GM18519 (cell line): Measurements from ENCODE around the gene C5AR1.
"Not testable (repeated sequence)": the region's sequence is repeated elsewhere in the genome, so short reads cannot be mapped to it uniquely, and the experiment has no call there.

Source experiments
- ATAC-seq: cut with Tn5 transposase; IDR thresholded peaks from one replicate; pipeline ENCODE4 v1.9.1; 2021; ENCODE audit warnings: mild to moderate bottlenecking, moderate library complexity; ENCODE audit not compliant: unreplicated experiment, low FRiP score

The C5AR1 gene

DNA sequence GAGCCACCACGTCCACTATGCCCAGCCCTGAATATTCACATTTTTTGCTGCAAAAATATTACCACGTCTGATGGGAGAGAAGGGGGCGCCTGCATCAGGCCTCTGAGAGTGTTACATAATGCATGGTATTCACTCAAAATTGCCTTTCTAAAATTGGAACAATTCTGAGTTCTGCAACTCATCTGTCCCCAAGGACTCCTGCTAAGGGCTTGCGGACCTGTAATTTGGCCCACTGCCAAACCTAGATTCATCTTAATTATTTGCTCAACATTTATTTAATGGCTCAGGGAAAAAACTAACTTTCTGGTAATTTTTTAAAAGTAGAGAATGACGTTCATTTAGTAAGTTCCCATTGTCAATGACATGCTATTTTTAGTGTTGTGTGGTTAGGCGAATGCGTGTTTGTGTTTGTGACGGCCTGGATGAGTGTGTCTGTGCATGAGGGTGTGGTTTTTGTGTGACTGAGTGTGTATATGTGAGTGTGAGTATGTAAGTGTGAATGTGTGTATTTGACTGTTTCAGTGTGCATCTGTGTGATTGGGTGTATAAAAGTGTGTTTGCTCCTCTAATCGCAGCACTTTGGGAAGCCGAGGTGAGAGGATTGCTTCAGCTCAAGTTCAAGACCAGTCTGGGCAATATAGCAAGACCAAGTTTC, 26.1 kb upstream of the C5AR1 start:
- ATAC-seq, result no peak

DNA sequence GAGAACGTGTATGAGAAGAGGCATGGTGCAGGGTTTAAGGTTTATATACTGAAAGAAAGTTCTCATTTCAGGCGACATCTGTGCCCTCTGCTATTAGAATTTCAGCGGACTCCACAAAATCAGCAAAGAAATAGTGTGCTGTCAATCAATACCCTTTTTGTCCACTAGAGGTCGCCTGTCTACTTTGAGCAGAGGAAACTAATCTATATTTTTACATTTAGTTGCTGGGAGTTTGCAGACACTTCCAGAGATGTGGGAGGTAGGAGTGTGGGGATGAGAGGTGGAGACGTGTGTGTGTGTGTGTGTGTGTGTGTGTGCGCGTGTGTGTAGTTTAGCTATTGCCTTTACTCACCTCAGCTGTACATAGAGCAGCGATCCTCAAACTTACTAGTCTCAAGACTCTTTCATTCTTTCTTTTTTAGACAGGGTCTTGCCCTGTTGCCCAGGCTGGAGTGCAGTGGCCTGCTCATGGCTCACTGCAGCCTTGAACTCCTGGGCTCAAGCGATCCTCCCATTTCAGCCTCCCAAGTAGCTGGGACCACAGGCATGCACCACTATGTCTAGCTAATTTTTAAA, 25.2 kb upstream of the C5AR1 start:
- no peak for ATAC-seq

DNA sequence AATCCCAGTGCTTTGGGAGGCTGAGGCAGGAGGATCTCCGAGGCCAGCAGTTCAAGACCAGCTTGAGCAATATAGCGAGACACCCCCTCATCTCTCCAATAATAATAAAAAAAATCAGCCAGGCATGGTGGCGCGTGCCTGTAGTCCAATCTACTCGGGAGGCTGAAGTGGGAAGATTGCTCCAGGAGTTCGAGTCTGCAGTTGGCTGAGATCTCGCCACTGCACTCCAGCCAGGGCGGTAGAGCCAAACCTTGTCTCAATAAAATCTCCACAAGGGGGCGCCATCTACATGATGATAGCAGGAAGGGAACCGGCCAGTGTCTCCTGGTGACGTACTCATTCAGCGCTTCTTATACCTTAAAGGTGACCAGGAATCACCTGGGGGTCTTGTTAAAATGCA, 13.6 kb upstream of the C5AR1 start:
- no peak for ATAC-seq

DNA sequence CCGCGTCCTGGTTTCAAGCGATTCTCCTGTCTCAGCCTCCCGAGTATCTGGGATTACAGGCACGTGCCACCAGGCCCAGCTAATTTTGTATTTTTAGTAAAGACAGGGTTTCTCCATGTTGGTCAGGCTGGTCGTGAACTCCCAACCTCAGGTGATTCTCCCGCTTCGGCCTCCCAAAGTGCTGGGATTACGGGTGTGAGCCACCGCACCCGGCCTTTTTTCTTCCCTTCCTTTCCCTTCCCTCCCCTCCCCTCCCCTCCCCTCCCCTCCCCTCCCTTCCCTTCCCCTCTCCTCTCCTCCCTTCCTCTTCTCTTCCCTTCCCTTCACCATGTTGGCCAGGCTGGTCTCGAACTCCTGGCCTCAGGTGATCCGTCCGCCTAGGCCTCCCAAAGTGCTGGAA, 8.8 kb upstream of the C5AR1 start:
- not testable (repeated sequence) for ATAC-seq

DNA sequence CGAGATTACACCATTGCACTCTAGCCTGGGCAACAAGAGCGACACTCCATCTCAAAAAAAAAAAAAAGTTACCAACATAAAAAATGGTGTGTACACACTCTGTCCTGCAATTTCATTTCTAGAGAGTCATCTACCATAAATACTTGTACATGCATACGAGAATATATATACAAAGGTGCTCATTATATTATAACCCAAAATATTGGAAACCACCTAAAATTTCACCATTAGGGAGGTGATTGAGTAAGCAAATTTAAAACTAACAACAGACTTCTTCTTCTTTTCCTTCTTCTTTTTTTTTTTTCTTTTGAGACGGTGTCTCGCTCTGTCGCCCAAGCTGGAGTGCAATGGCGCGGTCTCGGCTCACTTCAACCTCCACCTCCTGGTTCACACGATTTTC, 7.4 kb upstream of the C5AR1 start:
- no peak for ATAC-seq

DNA sequence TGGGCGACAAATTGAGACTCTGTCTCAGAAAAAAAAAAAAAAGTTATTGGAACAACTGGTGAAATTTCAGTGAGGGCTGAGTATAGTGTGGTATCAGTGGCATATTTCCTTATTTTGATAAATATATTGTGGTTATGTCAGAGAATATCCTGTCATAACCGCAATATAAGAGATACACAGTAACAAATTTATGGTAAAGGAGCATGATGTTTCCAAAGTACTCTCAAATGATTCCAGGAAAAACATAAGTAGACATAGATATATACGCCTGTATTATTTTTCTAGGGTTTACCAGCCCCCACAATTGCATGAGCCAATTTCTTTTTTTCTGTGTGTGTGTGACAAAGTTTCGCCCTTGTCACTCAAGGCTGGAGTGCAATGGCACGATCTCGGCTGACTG, 5.7 kb upstream of the C5AR1 start:
- ATAC-seq, result no peak

DNA sequence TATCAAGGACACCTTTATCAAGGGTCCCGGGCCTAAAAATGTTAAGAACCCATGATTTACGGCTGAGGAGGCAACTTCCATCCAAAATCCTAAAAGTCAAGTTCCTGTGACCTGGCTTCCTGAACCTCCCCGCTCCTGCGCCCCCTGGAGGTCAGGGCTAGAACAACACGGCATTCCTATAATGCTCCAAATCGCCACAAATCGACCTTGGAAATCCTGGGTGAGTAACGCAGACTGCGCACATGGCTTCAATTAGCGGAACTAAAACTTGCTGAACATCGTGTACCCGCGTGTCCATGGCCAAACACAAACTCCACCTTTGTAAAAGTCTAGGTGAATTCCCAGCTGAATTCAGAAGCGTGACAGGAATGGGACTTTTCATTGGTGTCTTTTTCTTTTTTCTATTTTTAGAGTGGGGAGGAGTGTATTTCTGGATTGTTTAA, 4.3 kb upstream of the C5AR1 start:
- no peak for ATAC-seq

DNA sequence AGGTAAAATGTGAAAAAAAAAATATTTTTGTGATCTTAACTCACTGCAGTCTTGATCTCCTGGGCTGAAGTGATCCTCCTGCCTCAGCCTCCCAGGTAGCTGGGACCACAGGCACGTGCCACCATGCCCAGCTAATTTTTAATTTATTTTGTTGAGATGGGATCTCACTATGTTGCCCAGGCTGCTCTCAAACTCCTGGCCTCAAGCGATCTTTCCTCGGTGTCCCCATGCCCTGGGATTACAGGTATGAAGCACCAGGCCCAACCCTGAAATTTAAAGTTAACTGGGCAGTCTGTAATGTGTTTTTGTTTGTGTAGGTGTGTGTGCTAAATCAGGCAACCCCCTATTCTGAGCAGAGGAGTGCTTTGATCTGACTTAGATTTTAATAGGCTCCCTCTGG, 3.4 kb upstream of the C5AR1 start:
- ATAC-seq, result no peak

DNA sequence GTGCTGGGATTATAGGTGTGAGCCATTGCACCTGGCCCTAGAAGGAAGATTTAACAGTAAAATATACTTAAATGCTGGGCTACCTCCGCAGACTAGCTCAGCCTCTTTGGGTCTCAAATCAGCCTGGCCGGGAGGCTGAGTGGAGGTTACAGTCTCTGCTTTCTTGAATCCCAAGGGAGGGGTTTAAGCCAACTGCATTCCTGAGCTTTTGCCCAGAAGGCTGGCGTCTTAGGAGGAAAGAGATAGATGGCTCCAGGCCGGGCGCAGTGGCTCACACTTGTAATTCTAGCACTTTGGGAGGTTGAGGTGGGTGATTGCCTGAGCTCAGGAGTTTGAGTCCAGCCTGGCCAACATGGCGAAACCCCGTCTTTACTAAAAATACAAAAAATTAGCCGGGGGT, 623 bp upstream of the C5AR1 start:
- ATAC-seq, result no peak

DNA sequence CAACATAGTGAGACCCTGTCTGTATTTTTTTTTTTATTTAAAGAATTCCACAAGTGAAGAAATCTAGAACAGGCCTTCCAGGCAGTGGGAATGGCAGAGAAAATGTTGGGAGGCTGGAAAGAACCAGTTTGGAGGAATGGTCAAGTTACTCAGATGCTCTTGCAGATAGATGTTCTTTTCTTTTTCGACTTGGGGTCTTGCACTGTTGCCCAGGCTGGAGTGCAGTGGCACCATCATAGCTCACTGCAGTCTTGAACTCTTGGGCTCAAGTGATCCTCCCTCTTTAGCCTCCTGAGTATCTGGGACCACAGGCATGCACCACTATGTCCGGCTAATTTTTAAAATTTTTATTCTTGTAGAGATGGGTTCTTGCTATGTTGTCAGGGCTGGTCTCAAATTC, 662 bp downstream of the C5AR1 start:
- ATAC-seq, result no peak

DNA sequence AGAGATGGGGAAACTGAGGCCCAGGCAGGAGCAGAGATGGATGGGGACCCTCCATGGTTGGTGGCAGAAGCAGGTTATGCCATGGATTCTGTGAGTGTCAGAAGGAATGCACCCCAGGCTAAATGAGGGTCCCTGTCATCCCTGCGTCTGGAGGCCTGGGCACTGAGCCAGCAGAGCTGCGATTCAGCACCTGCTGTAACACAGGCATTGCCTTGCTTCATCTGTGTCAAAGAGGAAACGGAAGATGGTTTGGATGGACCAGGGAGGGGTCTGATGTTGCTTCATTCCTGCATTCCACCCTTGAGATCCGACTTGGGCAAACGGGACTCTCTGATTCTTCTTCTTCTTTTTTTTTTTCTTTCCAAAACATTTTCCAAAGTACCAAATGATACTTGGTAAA, 1.2 kb downstream of the C5AR1 start:
- no peak for ATAC-seq

DNA sequence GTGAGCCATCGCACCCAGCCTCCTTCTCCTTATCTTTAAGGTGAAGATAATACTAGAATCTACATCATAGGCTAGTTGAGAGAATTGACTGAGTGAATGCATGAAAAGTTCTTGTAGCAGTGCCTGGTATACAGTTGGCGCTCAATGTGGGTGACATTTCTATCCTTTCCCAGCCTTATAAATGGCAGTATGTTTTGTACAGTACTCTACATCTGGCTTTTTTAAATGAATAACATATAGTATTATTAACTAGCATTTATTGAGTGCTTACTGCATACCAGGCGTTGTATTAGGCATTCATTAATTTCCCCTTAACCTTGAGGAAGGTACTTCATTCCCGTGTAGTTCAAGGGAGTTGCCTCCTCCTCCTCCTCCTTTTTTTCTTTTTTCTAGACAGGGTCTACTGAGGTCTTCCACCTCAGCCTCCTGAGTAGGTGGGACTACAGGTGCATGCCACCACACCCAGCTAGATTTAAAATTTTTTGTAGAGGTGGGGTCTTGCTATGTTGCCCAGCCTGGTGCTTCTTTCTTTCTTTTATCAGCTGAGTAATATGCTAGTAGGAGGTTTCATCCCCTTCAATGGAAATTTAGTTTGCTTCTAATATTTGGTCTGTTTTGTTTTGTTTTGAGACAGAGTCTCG, 2.8 kb downstream of the C5AR1 start:
- ATAC-seq, result no peak

DNA sequence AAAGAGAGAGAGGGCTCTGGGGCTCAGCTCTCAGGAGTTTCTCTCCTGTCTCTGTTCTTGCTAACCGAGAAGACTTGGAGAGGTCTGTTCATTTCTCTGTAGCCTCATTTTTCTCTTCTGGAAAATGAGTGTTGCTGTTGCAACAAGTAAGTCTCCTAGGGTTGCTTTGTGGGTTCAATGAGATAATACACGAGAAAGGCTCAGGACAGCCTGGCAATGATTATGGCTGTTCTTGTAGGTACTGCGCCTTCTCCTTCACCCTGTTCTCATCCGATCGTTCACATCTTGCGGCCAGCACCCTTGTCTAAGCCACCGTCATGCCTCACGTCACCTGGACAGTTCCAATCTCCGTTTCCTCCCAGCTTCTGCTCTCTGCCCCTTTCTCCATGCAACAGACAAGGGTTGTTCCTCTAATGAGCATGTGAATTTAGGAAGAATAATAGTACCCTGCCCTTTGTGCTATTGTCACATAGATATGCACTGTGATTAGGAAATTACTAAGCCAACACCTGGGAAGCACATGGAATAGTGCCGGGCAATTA, 4.2 kb downstream of the C5AR1 start:
- no peak for ATAC-seq

DNA sequence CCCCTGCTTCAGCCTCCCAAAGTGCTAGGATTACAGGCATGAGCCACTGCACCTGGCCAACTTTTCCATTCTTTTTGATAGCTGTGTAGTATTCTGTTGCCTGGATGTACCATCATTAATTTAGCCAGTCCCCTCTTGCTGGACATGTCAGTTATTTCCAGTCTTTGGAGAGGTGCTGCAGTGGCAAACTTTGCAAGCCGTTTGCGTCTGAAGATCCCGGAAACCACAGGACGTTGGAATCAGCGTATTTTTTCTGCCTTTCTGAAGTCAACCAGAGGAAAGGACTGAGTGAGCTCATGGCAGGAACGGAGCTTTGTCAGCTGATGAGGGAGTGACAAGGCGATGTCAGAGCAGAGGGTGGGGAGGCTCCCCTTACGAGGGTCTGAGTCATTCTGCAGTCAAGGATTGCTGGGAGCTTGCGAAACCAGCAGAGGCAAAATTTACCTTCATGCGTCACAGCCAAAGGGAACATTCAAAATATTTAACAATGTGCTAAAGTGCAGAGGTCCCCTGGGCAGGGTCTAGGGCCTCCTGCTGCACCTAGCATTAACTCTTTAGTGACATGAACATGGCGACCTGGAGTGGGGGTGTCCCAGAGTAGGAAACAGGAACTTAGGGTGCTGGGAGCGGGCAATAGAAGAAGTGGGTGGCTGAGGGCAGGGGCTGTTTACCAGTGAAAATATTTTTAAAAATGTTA, 5.6 kb downstream of the C5AR1 start:
- ATAC-seq, result no peak

DNA sequence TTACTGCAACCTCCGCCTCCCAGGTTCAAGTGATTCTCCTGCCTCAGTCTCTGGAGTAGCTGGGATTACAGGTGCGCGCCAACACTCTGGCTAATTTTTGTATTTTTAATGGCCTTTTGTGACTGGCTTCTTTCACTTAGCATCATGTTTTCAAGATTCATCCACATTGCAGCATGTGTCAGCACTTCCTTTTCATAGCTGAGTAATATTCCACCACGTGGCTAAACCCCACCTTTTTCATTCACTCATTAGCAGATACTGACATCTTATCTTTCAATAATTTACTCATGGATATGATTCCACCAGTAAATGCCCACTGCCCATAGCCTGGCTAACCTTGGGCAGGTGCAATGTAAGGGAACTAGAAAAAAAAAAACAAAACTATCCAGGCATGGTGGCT, 6.9 kb downstream of the C5AR1 start:
- no peak for ATAC-seq

DNA sequence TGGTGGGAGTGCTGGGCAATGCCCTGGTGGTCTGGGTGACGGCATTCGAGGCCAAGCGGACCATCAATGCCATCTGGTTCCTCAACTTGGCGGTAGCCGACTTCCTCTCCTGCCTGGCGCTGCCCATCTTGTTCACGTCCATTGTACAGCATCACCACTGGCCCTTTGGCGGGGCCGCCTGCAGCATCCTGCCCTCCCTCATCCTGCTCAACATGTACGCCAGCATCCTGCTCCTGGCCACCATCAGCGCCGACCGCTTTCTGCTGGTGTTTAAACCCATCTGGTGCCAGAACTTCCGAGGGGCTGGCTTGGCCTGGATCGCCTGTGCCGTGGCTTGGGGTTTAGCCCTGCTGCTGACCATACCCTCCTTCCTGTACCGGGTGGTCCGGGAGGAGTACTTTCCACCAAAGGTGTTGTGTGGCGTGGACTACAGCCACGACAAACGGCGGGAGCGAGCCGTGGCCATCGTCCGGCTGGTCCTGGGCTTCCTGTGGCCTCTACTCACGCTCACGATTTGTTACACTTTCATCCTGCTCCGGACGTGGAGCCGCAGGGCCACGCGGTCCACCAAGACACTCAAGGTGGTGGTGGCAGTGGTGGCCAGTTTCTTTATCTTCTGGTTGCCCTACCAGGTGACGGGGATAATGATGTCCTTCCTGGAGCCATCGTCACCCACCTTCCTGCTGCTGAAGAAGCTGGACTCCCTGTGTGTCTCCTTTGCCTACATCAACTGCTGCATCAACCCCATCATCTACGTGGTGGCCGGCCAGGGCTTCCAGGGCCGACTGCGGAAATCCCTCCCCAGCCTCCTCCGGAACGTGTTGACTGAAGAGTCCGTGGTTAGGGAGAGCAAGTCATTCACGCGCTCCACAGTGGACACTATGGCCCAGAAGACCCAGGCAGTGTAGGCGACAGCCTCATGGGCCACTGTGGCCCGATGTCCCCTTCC, 10.5 kb downstream of the C5AR1 start:
- no peak for ATAC-seq

DNA sequence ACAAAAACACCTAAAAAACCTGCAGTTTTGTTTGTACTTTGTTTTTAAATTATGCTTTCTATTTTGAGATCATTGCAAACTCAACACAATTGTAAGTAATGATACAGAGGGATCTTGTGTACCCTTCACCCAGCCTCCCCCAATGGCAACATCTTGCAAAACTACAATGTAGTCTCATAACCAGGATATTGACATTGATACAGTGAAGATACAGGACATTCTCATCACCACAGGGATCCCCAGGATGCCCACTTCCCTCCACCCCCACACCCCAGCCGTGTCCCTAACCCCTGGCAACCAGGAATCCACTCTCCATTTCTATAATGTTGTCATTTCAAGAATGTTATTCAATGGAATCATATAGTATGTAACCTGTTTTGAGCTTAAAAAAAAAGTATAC, 12.0 kb downstream of the C5AR1 start:
- ATAC-seq, result no peak

DNA sequence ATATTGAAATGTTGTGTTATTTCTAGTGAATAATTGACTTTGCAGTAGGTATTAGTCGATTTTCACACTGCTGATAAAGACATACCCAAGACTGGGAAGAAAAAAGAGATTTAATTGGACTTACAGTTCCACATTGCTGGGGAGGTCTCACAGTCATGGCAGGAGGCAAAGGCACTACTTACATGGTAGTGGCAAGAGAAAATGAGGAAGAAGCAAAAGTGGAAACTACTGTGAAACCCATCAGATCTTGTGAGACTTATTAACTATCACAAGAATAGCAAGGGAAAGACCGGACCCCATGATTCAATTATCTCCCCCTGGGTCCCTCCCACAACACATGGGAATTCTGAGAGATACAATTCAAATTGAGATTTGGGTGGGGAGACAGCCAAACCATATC, 12.4 kb downstream of the C5AR1 start:
- no peak for ATAC-seq

DNA sequence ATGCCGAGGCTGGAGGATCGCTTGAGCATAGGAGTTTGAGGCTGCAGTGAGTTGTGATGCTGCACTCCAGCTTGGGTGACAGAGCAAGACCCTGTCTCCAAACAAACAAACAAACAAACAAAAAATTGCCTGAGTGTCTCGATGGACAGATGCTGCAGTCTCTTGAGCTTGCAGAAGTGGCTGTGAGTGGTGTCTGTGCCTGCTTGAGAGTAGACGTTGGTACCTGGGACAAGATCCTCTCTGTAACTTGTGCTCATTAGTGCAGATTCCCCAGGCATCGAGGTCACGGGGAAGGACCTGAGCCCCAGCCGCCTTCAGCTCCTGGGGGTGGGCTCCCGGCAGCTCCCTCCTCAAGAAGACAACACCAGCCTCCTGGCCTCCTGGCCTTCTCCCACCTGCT, 13.7 kb downstream of the C5AR1 start:
- ATAC-seq, result no peak

DNA sequence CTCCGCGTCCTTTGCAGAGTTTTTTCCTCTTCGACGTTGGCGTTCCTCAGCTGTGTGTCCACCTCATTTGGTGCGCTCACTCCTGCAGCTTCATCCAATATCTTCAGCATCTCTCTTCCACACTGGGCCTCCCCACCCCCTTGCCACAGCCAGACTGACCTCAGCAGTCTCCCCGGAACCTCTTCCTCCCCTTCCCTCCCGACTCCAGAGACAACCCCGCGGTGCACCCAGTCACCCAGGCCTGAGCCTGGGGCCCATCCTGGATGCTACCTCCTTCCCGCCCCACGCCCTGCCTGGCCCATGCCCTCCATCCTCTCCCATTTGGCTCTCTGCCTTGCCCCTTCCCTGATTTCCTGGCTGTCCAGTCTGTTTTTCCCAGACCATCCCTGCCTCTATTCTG, 14.2 kb downstream of the C5AR1 start:
- no peak for ATAC-seq
